Activated T-cell treated with anti-CD3 and anti-CD28 coated beads, Interleukin-2, amount 50 U/mL, for 4 hours (primary cell): Measurements from ENCODE around the gene MBTPS1. TPM values are rescaled to one million over a fixed set of nuclear protein-coding genes. Genes with fewer than 3 reads are reported as not detected.
A peak's percentile ranks its signal among the peaks of the same experiment; 100 is the strongest.

Experiments
- ATAC-seq, 2 donors: fragments of 200-7000 bp; cut with Tn5 transposase; one replicate each; pipeline ENCODE4 v1.10.0; 2021
- DNase-seq: peaks from one replicate; pipeline ENCODE4 v3.0.0-alpha.2; 2020
- H3K27me3 Mint-ChIP-seq: one replicate; pipeline ENCODE4 v1.8.0; 2021; ENCODE audit warnings: low read depth, mixed read lengths
- H3K36me3 Mint-ChIP-seq: one replicate; pipeline ENCODE4 v1.8.0; 2022; ENCODE audit warnings: mixed read lengths; ENCODE audit not compliant: insufficient read depth
- H3K4me1 Mint-ChIP-seq: one replicate; pipeline ENCODE4 v1.8.0; 2021; ENCODE audit warnings: low read depth, mixed read lengths
- H3K4me3 Mint-ChIP-seq: one replicate; pipeline ENCODE4 v1.8.0; 2021; ENCODE audit warnings: mild to moderate bottlenecking, moderate library complexity, mixed read lengths
- H3K9me3 Mint-ChIP-seq: one replicate; pipeline ENCODE4 v1.8.0; 2021; ENCODE audit warnings: mixed read lengths
- total RNA-seq, 3 donors: library from RNA; stranded (reverse); gene quantifications; one replicate each; pipeline ENCODE4 v1.2.1, GENCODE V29; 2021

The MBTPS1 gene
- total RNA-seq, 3 donors from 2014 or later: 44.9 to 52.8 (median 49.2) TPM

- Mint-ChIP-seq H3K36me3 (no peaks in the 10 kb centered on the region), H3K9me3 (no peaks in the 10 kb centered on the region), H3K4me3 (no peak overlapping the region), H3K4me1 (peaks cover 6% of the 10 kb centered on the region), H3K27me3 (peaks cover 15% of the 10 kb centered on the region)
- DNase-seq: no peak
- no peak for ATAC-seq
Measured at GRCh38 chr16:84029297-84030047, 87.3 kb downstream of the MBTPS1 start.

- no peak for DNase-seq
- Mint-ChIP-seq H3K27me3 (peaks cover 15% of the 10 kb centered on the region), H3K4me1 (peaks cover 6% of the 10 kb centered on the region), H3K36me3 (no peaks in the 10 kb centered on the region), H3K9me3 (no peaks in the 10 kb centered on the region), H3K4me3 (no peak overlapping the region)
- ATAC-seq: no peak
Measured at GRCh38 chr16:84027625-84028024, 89.1 kb downstream of the MBTPS1 start.

DNA sequence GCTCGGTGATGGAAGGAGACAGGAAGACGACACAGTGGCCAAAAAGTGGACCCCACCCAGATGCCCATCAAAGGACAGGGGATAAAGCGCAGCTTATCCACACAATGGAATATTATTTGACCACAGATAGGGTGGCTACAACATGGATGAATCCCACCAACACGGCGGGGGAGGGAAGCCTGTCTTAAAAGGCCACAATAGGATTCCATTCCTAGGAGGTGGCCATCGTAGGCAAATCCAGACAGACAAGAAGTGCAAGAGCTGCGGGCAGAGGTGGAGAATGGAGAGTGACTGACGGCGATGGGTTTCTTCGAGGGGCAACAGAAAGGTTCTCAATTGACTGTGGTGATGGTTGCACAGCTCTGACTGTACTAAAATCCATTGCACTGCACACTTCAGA, 90.1 kb downstream of the MBTPS1 start:
- ATAC-seq: no peak
- no peak for DNase-seq
- Mint-ChIP-seq H3K4me3 (no peak overlapping the region), H3K9me3 (peaks cover 1% of the 10 kb centered on the region), H3K4me1 (peaks cover 6% of the 10 kb centered on the region), H3K36me3 (no peaks in the 10 kb centered on the region), H3K27me3 (peaks cover 15% of the 10 kb centered on the region)

GRCh38 chr16:84024854-84025253, 91.9 kb downstream of the MBTPS1 start:
- no peak for ATAC-seq
- H3K4me3 Mint-ChIP-seq: no peak overlapping the region
- no peaks in the 10 kb centered on the region for H3K36me3 Mint-ChIP-seq
- DNase-seq: no peak
- peaks cover 12% of the 10 kb centered on the region for H3K27me3 Mint-ChIP-seq
- peaks cover 6% of the 10 kb centered on the region for H3K4me1 Mint-ChIP-seq
- peaks cover 10% of the 10 kb centered on the region for H3K9me3 Mint-ChIP-seq

GRCh38 chr16:84022644-84023043, 94.1 kb downstream of the MBTPS1 start:
- Mint-ChIP-seq H3K27me3 (peaks cover 10% of the 10 kb centered on the region), H3K4me1 (no peaks in the 10 kb centered on the region), H3K9me3 (peaks cover 22% of the 10 kb centered on the region), H3K4me3 (no peak overlapping the region), H3K36me3 (no peaks in the 10 kb centered on the region)
- no peak for DNase-seq
- ATAC-seq: no peak

DNA sequence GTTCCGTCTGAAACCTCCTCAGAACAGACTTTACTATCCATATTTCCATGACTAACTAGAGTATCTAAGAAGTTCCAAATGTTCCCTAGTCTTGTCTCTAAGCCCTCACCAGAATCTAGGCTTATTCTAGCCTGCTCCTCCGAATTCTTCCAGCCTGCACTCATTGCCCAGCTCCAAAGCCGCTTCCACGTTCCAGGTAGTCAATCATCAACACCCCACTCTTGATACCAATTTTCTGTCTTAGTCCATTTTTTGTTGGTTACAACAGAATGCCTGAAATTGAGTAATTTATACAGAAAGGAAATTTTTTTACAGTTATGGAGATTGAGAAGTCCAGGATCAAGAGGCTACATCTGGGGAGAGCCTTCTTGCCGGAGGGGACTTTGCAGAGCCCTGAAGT, 95.3 kb downstream of the MBTPS1 start:
- no peak overlapping the region for H3K4me3 Mint-ChIP-seq
- DNase-seq: no peak
- peaks cover 5% of the 10 kb centered on the region for H3K27me3 Mint-ChIP-seq
- no peaks in the 10 kb centered on the region for H3K4me1 Mint-ChIP-seq
- H3K9me3 Mint-ChIP-seq: peaks cover 22% of the 10 kb centered on the region
- ATAC-seq: no peak
- no peaks in the 10 kb centered on the region for H3K36me3 Mint-ChIP-seq

DNA sequence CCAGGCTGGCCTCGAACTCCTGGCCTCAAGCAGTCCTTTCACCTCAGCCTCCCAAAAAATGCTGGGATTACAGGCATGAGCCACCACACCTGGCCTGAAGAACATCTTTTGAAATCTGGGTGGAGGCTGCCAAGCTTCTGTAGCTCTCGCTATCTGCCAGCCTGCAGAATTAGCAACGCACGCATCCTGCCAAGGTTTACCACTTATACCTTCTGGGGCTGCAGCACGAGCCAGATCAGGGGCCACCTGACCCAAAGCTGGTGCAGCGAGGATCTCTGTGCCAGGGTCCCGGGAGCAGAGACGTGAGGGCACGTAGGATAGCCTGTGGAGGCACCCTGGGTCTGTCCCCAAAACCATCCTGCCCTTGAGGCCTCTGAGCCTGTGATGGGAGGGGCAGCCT, 96.4 kb downstream of the MBTPS1 start:
- DNase-seq (no peak), ATAC-seq (no peak)
- peaks cover 2% of the 10 kb centered on the region for H3K27me3 Mint-ChIP-seq
- no peak overlapping the region for H3K4me3 Mint-ChIP-seq
- peaks cover 22% of the 10 kb centered on the region for H3K9me3 Mint-ChIP-seq
- H3K4me1 Mint-ChIP-seq: no peaks in the 10 kb centered on the region
- no peaks in the 10 kb centered on the region for H3K36me3 Mint-ChIP-seq

DNA sequence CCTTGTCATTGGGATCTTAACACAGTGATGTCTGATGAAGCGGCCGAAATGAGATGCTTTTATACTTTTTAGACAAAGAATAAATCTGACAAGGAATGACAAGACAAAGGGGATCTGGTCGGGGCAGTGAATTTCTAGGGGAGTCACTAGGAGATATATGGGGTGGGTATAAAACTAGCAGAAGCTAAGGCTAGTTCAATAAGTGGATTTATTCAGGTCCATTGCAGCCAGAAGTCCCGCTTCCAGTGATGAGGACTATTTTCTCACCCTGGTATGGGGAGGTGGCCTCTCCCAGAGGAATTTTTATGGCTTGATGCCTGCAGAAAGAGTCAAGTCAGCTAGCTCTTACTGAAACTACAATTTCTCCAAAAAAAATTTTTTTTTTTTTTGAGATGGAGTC, 98.0 kb downstream of the MBTPS1 start:
- Mint-ChIP-seq H3K4me3 (no peak overlapping the region), H3K27me3 (peaks cover 2% of the 10 kb centered on the region), H3K4me1 (peaks cover 7% of the 10 kb centered on the region), H3K36me3 (no peaks in the 10 kb centered on the region), H3K9me3 (peaks cover 22% of the 10 kb centered on the region)
- no peak for DNase-seq
- no peak for ATAC-seq

DNA sequence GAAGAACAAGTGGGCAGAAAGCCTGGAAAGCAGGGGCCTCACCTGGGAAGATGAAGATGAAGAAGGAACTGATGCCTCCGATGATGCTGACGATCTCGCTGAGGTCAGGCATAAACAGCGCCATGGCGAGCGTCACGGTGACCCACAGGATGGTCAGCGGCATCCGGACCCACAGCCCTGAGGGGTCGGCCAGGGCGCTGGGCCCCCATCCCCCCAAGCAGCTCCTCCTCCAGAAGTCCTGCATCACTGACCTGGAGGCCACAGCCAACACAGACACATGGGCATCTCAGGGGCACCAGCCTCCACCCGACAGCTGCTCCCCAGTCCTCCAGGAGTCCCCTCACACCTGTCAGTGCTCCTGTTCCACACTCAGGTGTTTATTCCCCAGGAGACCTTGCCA, 100.3 kb downstream of the MBTPS1 start:
- DNase-seq (no peak), ATAC-seq (no peak)
- H3K36me3 Mint-ChIP-seq: no peaks in the 10 kb centered on the region
- H3K27me3 Mint-ChIP-seq: peaks cover 2% of the 10 kb centered on the region
- no peak overlapping the region for H3K4me3 Mint-ChIP-seq
- peaks cover 19% of the 10 kb centered on the region for H3K9me3 Mint-ChIP-seq
- H3K4me1 Mint-ChIP-seq: peaks cover 7% of the 10 kb centered on the region

DNA sequence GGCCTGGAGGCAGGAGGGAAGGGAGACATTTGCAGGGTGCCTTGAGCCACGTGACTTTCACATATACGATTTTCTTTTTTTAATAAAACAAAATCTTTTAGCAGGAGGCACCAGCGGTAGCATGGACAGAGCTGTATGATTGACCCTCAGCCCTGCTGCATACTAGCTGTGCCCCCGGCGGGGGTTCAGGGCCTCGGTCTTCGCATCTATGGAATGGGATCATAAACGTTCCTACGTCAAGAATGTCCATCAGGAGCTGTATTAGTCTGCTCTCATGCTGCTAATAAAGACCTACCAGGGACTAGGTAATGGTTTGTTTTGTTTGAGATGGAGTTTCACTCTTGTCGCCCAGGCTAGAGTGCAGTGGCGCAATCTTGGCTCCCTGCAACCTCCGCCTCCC, 101.3 kb downstream of the MBTPS1 start:
- DNase-seq (no peak), ATAC-seq (no peak)
- peaks cover 12% of the 10 kb centered on the region for H3K9me3 Mint-ChIP-seq
- peaks cover under 1% of the 10 kb centered on the region for H3K27me3 Mint-ChIP-seq
- peaks cover 7% of the 10 kb centered on the region for H3K4me1 Mint-ChIP-seq
- H3K36me3 Mint-ChIP-seq: no peaks in the 10 kb centered on the region
- no peak overlapping the region for H3K4me3 Mint-ChIP-seq

DNA sequence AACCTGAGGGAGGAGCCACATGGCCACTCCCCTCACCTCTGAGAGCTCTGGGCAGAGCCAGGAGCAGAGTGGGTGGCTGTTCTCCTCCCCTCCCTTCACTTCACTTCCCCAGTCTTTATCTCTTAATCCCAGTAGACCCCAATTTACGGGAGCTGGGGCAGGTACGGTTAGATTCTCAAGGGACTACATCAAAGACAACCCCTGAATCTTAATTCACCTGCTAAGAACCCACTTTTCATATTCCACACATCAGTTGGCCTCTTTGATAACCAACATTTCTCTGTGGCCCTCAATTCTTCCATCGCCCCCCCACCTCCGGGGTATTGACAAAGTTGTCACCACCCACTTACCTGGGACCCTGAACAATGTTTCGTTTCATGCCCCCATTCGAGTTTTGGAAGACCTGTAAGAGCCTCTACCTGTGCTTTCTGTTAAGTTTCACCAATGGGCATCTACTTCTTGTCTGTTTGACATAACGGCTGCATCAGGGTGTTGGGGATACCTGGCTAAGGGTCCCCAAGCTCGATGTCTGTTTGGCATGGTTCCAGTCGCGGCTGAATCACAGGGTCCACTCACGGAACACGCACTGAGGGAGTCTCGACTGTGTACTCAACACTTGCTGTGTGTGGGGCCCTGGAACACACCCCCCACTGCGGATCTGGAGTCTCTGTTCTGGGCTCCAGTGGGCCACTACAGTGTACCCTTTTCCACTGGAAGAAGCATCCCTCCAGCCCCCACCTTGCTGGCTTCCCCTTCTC, 102.0 kb downstream of the MBTPS1 start:
- H3K27me3 Mint-ChIP-seq: no peaks in the 10 kb centered on the region
- no peak overlapping the region for H3K4me3 Mint-ChIP-seq
- H3K9me3 Mint-ChIP-seq: peaks cover 12% of the 10 kb centered on the region
- no peaks in the 10 kb centered on the region for H3K36me3 Mint-ChIP-seq
- peaks cover 7% of the 10 kb centered on the region for H3K4me1 Mint-ChIP-seq
- DNase-seq (no peak), ATAC-seq (no peak)

- DNase-seq (peak; percentile 25), ATAC-seq (peak; percentile 82 to 85)
- peaks cover 7% of the 10 kb centered on the region for H3K9me3 Mint-ChIP-seq
- H3K4me1 Mint-ChIP-seq: peaks cover 7% of the 10 kb centered on the region
- H3K4me3 Mint-ChIP-seq: no peak overlapping the region
- H3K27me3 Mint-ChIP-seq: no peaks in the 10 kb centered on the region
- no peaks in the 10 kb centered on the region for H3K36me3 Mint-ChIP-seq
Measured at GRCh38 chr16:84013787-84014569, 102.8 kb downstream of the MBTPS1 start.

DNA sequence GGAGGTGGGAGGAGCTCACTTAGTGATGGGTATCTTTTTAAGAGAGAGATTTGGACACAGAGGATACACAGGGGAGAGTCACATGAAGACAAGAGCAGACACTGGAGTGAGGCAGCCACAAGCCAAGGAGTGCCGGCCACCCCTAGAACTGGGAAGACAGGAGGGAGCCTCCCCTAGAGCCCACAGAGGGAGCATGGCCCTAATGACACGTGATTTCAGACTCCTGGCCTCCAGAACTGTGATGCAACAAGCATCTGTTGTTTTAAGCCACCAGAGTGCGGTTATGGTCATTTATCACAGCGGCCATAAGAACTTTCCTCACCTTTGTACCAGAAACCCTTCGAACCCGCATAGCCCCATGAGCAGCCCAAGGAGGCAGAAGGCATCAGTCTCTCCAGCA, 107.5 kb downstream of the MBTPS1 start:
- no peaks in the 10 kb centered on the region for H3K9me3 Mint-ChIP-seq
- DNase-seq: no peak
- no peaks in the 10 kb centered on the region for H3K27me3 Mint-ChIP-seq
- peaks cover 3% of the 10 kb centered on the region for H3K4me1 Mint-ChIP-seq
- H3K4me3 Mint-ChIP-seq: no peak overlapping the region
- ATAC-seq: no peak
- H3K36me3 Mint-ChIP-seq: no peaks in the 10 kb centered on the region

- Mint-ChIP-seq H3K4me3 (no peak overlapping the region), H3K36me3 (no peaks in the 10 kb centered on the region), H3K9me3 (no peaks in the 10 kb centered on the region), H3K27me3 (no peaks in the 10 kb centered on the region), H3K4me1 (no peaks in the 10 kb centered on the region)
- DNase-seq (no peak), ATAC-seq (no peak)
Measured at GRCh38 chr16:84007965-84008364, 108.8 kb downstream of the MBTPS1 start.
